ENCODE results near the gene MYADML2. TPM values are rescaled to one million over a fixed set of nuclear protein-coding genes. Genes with fewer than 3 reads are reported as not detected.

The MYADML2 gene
- total and polyA plus RNA-seq, 2 experiments from 2014 or later, result 0.70 to 1.7 TPM

- TF ChIP-seq ZNF462 (CRISPR knock-in tag; IDR thresholded peaks at IDR 0.05) (no peak), ETS1 (IDR thresholded peaks at IDR 0.05) (no peak), ZNF331 (CRISPR knock-in tag; IDR thresholded peaks at IDR 0.05; ENCODE audit: low read depth) (no peak)
Observed at GRCh38 chr17:81987161-81987770, 40.2 kb upstream of the MYADML2 start (continued).

GRCh38 chr17:81986606-81987005 lies 39.6 kb upstream of the MYADML2 start:
- Histone ChIP-seq H4K20me1 (replicated peaks; ENCODE audit: insufficient read depth) (no peaks in the 10 kb centered on the region; the same call in none of the 2 replicates), H3K9me2 (ENCODE audit: insufficient read depth) (no peaks in the 10 kb centered on the region), H3K79me2 (replicated peaks; ENCODE audit: insufficient read depth) (no peaks in the 10 kb centered on the region), H2AFZ (no peak overlapping the region), H3K36me3 (ENCODE audit: insufficient read depth) (no peaks in the 10 kb centered on the region), H3K4me2 (no peak overlapping the region), H3K27ac (ENCODE audit: low read depth) (no peak overlapping the region), H3K27me3 (ENCODE audit: insufficient read depth) (no peaks in the 10 kb centered on the region), H3K4me3 (no peak overlapping the region), H3F3A (replicated peaks; ENCODE audit: low read depth) (0 out of 2 replicates have a peak, but pooled peaks cover 3% of the 10 kb centered on the region), H3K4me1 (ENCODE audit: insufficient read depth) (peaks cover 2% of the 10 kb centered on the region; the same call in 1 of the 2 replicates)
- Mint-ChIP-seq H3K9me3 (no peaks in the 10 kb centered on the region), H3K27me3 (ENCODE audit: insufficient read depth, low read depth, poor library complexity) (peaks cover 9% of the 10 kb centered on the region), H3K27ac (no peak overlapping the region), H3K36me3 (ENCODE audit: low read depth) (peaks cover 41% of the 10 kb centered on the region), H3K4me1 (peaks cover 10% of the 10 kb centered on the region), H3K4me3 (no peak overlapping the region; the same call in 2 of the 3 replicates)
- ATAC-seq, result no peak
- TF ChIP-seq CTCF (conservative IDR thresholded peaks at IDR 0.05; ENCODE audit: low read depth in 2 of 2), result no peak
- no peak for TF ChIP-seq EZH2phosphoT487 (IDR thresholded peaks at IDR 0.05; ENCODE audit: unreplicated experiment)
- no peak for TF ChIP-seq ZNF114 (CRISPR knock-in tag; IDR thresholded peaks at IDR 0.05)
- no peak for TF ChIP-seq JUNB (IDR thresholded peaks at IDR 0.05; ENCODE audit: unreplicated experiment)
- no peak for TF ChIP-seq CREB1 (CRISPR knock-in tag; IDR thresholded peaks at IDR 0.05; ENCODE audit: low read depth)
- TF ChIP-seq NANOG (IDR thresholded peaks at IDR 0.05; ENCODE audit: borderline replicate concordance), result no peak
- TF ChIP-seq EZH2 (IDR thresholded peaks at IDR 0.05; ENCODE audit: low read depth, unreplicated experiment), result no peak
- no peak for TF ChIP-seq POLR2AphosphoS5 (IDR thresholded peaks at IDR 0.05; ENCODE audit: low read depth)
- DNase-seq (ENCODE audit: low spot score), result no peak

All from GM23338 (cell line).